HepG2 (cell line): Measurements from ENCODE around the gene MYOM1. TPM values are rescaled to one million over a fixed set of nuclear protein-coding genes. Genes with fewer than 3 reads are reported as not detected.

ENCODE experiments used
- ADNP ChIP-seq: sonication (generic); formaldehyde crosslinking; IDR thresholded peaks from 2 replicates; pipeline ENCODE4 v1.4.0; 2020; ENCODE audit warnings: missing genetic modification reagents
- ATF5 ChIP-seq: sonication (generic); formaldehyde crosslinking; IDR thresholded peaks from 2 replicates; pipeline ENCODE4 v1.4.0; 2020; ENCODE audit warnings: mild to moderate bottlenecking, low read depth, missing genetic modification reagents
- HOXA3 ChIP-seq: sonication (generic); formaldehyde crosslinking; IDR thresholded peaks from 2 replicates; pipeline ENCODE4 v1.5.0; 2020; ENCODE audit warnings: missing genetic modification reagents
- KLF6 ChIP-seq: IDR thresholded peaks from 2 replicates; pipeline ENCODE4 v1.8.0; 2016; ENCODE audit warnings: missing biosample characterization, missing genetic modification reagents
- NBN ChIP-seq: fragments of 450-650 bp; conservative IDR thresholded peaks from 2 replicates; pipeline ENCODE4 v1.6.1; 2017
- NR0B2 ChIP-seq: sonication (generic); formaldehyde crosslinking; IDR thresholded peaks from 2 replicates; pipeline ENCODE4 v1.4.0; 2020; ENCODE audit warnings: mild to moderate bottlenecking, missing genetic modification reagents
- POLR2A ChIP-seq, 2 experiments: IDR thresholded peaks; 2 replicates each; pipeline ENCODE4 v1.6.1; 2011; ENCODE audit warnings: low read depth in 2 of 2, low read length in 2 of 2, mild to moderate bottlenecking in 1 of 2, moderate library complexity in 1 of 2; ENCODE audit not compliant: insufficient read depth in 1 of 2
- RERE ChIP-seq: IDR thresholded peaks from 2 replicates; pipeline ENCODE4 v1.6.1; 2016; ENCODE audit warnings: low read depth, missing genetic modification reagents, missing compliant biosample characterization
- SP5 ChIP-seq: IDR thresholded peaks from 2 replicates; pipeline ENCODE4 v1.6.1; 2016; ENCODE audit warnings: low read depth, borderline replicate concordance
- TBL1XR1 ChIP-seq: fragments of 150-350 bp; IDR thresholded peaks from 2 replicates; pipeline ENCODE4 v1.6.1; 2014; ENCODE audit warnings: borderline replicate concordance, low read length; ENCODE audit not compliant: partially characterized antibody
- THAP7 ChIP-seq: sonication (generic); formaldehyde crosslinking; IDR thresholded peaks from 2 replicates; pipeline ENCODE4 v1.8.1; 2023; ENCODE audit warnings: mild to moderate bottlenecking, missing genetic modification reagents
- ZFP1 ChIP-seq: IDR thresholded peaks from 2 replicates; pipeline ENCODE4 v1.6.1; 2016
- ZNF180 ChIP-seq: sonication (generic); formaldehyde crosslinking; IDR thresholded peaks from 2 replicates; pipeline ENCODE4 v1.4.0; 2020; ENCODE audit warnings: low read depth, missing genetic modification reagents, borderline replicate concordance
- ZNF446 ChIP-seq: sonication (generic); formaldehyde crosslinking; IDR thresholded peaks from 2 replicates; pipeline ENCODE4 v1.5.0; 2020; ENCODE audit warnings: mild to moderate bottlenecking, missing genetic modification reagents
- polyA plus RNA-seq, 8 experiments: library from polyadenylated mRNA; depleted of rRNA in 3 of 8; stranded (reverse) in 7 of 8; unstranded in 1 of 8; fragments of >200 nt; fragmentation: Illumina TruSeq in 4 of 8; extraction: Trizol in 4 of 8; gene quantifications; 2 replicates each; pipeline versions ENCODE4 v1.2.1 to v1.2.3, GENCODE V29; 2011 to 2016; ENCODE audit warnings: low read depth in 4 of 8, missing spikeins in 1 of 8, mixed read lengths in 1 of 8; ENCODE audit not compliant: insufficient read depth in 1 of 8
- total RNA-seq, 5 experiments: library from RNA; depleted of rRNA; stranded (reverse); fragments of >200 nt; fragmentation: Illumina TruSeq; extraction: Trizol; gene quantifications; 2 replicates each; pipeline ENCODE4 v1.2.3, GENCODE V29; 2016; ENCODE audit warnings: low read depth in 1 of 5
- TF ChIP-seq, protein P1 (sequence below): sonication (generic); formaldehyde crosslinking; IDR thresholded peaks from 2 replicates; pipeline ENCODE4 v1.5.1; 2020; ENCODE audit warnings: mild to moderate bottlenecking, missing genetic modification reagents, borderline replicate concordance
- TF ChIP-seq, protein P2 (sequence below), 2 experiments: IDR thresholded peaks; 2 replicates each; pipeline ENCODE4 v1.6.1; 2011 to 2012; ENCODE audit warnings: low read length in 2 of 2, borderline replicate concordance in 1 of 2, low read depth in 1 of 2, mild to moderate bottlenecking in 1 of 2, moderate library complexity in 1 of 2

Gene MYOM1
- total and polyA plus RNA-seq, 2 of the 13 experiments (the other 11 are each of a cell fraction or from before 2014, with no cell fraction given) = 0.46 to 0.98 TPM

DNA sequence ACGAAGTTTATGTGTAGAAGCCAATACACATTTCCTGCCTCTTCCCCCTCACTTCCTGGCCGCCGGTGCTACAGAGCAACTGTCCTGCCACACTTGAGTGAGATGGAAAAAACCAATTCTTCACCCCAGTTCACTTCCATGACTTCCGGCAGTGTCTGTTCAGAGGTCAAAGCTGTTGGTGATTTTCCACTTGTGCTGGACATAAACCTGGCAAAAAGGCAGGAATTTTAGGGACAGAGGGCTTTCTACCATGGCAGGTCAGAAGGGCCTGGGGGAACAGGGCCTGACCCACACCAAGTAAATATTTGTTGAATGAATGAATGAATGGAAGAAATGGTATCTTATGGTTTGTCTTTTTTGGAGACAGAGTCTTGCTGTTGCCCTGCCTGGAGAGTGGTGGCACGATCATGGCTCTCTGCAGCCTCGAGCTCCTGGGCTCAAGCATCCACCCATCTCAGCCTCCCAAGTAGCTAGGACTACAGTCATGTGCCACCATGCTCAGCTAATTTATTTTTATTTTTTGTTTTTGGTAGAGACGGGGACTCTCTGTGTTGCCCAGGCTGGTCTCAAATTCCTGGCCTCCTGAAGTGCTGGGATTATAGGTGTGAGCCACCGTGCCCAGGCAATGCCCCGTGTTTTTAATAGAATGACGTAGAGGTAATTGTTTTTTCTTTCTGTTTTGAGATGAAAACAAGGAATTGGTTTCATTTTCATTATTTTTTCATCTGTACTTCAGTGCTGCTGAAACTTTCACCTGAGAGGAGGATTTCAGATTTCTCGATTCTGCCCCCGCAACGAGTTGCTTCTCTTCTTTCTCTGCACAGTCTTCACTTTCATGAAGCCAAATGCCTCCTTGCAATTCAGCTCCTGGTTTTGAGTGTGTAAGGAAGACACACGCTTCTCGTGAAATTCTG, 158.8 kb downstream of the MYOM1 start (continued):
- TF ChIP-seq SP5 (CRISPR knock-in tag) (0 out of 2 replicates have a peak, but pooled peaks have one; percentile 22), NBN (no peak), ADNP (CRISPR knock-in tag) (no peak), THAP7 (no peak), ZFP1 (CRISPR knock-in tag) (no peak), HOXA3 (CRISPR knock-in tag) (peak; percentile 49; the same call in 1 of the 2 replicates), ATF5 (no peak), ZNF446 (CRISPR knock-in tag) (no peak), RERE (CRISPR knock-in tag) (peak; percentile 68), TBL1XR1 (no peak), POLR2A (IDR thresholded peaks at IDR 0.05; ENCODE audit: insufficient read depth in 1 of 2, low read depth in 2 of 2, low read length in 2 of 2) (peak; percentile 40 to 49; a peak in 3 of 4 replicates), ZNF180 (CRISPR knock-in tag) (no peak), NR0B2 (CRISPR knock-in tag) (no peak), KLF6 (peak; percentile 76)
- TF ChIP-seq, protein P1, sequence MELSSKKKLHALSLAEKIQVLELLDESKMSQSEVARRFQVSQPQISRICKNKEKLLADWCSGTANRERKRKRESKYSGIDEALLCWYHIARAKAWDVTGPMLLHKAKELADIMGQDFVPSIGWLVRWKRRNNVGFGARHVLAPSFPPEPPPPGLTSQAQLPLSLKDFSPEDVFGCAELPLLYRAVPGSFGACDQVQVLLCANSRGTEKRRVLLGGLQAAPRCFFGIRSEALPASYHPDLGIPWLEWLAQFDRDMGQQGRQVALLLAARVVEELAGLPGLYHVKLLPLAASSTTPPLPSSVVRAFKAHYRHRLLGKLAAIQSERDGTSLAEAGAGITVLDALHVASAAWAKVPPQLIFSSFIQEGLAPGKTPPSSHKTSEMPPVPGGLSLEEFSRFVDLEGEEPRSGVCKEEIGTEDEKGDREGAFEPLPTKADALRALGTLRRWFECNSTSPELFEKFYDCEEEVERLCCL = no peak
- TF ChIP-seq, protein P2, sequence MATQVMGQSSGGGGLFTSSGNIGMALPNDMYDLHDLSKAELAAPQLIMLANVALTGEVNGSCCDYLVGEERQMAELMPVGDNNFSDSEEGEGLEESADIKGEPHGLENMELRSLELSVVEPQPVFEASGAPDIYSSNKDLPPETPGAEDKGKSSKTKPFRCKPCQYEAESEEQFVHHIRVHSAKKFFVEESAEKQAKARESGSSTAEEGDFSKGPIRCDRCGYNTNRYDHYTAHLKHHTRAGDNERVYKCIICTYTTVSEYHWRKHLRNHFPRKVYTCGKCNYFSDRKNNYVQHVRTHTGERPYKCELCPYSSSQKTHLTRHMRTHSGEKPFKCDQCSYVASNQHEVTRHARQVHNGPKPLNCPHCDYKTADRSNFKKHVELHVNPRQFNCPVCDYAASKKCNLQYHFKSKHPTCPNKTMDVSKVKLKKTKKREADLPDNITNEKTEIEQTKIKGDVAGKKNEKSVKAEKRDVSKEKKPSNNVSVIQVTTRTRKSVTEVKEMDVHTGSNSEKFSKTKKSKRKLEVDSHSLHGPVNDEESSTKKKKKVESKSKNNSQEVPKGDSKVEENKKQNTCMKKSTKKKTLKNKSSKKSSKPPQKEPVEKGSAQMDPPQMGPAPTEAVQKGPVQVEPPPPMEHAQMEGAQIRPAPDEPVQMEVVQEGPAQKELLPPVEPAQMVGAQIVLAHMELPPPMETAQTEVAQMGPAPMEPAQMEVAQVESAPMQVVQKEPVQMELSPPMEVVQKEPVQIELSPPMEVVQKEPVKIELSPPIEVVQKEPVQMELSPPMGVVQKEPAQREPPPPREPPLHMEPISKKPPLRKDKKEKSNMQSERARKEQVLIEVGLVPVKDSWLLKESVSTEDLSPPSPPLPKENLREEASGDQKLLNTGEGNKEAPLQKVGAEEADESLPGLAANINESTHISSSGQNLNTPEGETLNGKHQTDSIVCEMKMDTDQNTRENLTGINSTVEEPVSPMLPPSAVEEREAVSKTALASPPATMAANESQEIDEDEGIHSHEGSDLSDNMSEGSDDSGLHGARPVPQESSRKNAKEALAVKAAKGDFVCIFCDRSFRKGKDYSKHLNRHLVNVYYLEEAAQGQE (IDR thresholded peaks at IDR 0.05; ENCODE audit: borderline replicate concordance in 1 of 2, low read depth in 1 of 2, low read length in 2 of 2) = peak in 1 of 2 experiments; percentile 50; a peak in 1 of 4 replicates
